BLaER1 treated with 17β-estradiol and CSF1 and Interleukin-3, amounts not matched to agents 10 nM and 100 nM (cell line): ENCODE measurements around the gene AGO4.
"Not testable (repeated sequence)": the region's sequence is repeated elsewhere in the genome, so short reads cannot be mapped to it uniquely, and the experiment has no call there.

Experiments used
- H3K27ac ChIP-seq, 11 experiments: shearing (Covaris generic); formaldehyde crosslinking; 2 replicates each; pipeline ENCODE4 v1.8.1; 2022
- H3K27me3 ChIP-seq, 11 experiments: shearing (Covaris generic); formaldehyde crosslinking; 2 replicates each; pipeline ENCODE4 v1.8.1; 2022
- H3K36me3 ChIP-seq, 11 experiments: shearing (Covaris generic); formaldehyde crosslinking; 2 replicates each; pipeline ENCODE4 v1.8.1; 2022
- H3K4me1 ChIP-seq, 10 experiments: shearing (Covaris generic); formaldehyde crosslinking; 2 replicates each; pipeline ENCODE4 v1.8.1; 2022
- H3K4me2 ChIP-seq, 11 experiments: shearing (Covaris generic); formaldehyde crosslinking; 2 replicates each; pipeline ENCODE4 v1.8.1; 2022
- H3K4me3 ChIP-seq, 10 experiments: shearing (Covaris generic); formaldehyde crosslinking; 2 replicates each; pipeline ENCODE4 v1.8.1; 2022
- H3K9ac ChIP-seq, 11 experiments: shearing (Covaris generic); formaldehyde crosslinking; 2 replicates each; pipeline ENCODE4 v1.8.1; 2022
- H3K9me3 ChIP-seq, 11 experiments: shearing (Covaris generic); formaldehyde crosslinking; replicated peaks in 1 of 11; 2 replicates each; pipeline ENCODE4 v1.8.1; 2022
- H4K20me1 ChIP-seq, 11 experiments: shearing (Covaris generic); formaldehyde crosslinking; 2 replicates each; pipeline ENCODE4 v1.8.1; 2022
- Cebpa-rat ChIP-seq, 11 experiments: shearing (Covaris generic); IDR thresholded peaks; 2 replicates each; pipeline ENCODE4 v1.8.1; 2022

Gene AGO4

GRCh38 chr1:35808450-35809113 lies 766 bp downstream of the AGO4 start:
- H3K9me3 ChIP-seq: no peaks in the 10 kb centered on the region
- no peaks in the 10 kb centered on the region for H3K27me3 ChIP-seq
- H3K36me3 ChIP-seq: peaks cover 0 to 13% (median 3%) of the 10 kb centered on the region in 11 experiments; a peak in 6 of 22 replicates
- peaks cover 53 to 83% (median 69%) of the 10 kb centered on the region in 10 experiments for H3K4me1 ChIP-seq
- peak overlapping the region; percentile 83 to 99 (median 90) for H3K4me2 ChIP-seq
- peaks cover 0 to 24% (median 0%) of the 10 kb centered on the region in 11 experiments; a peak in 5 of 22 replicates for H4K20me1 ChIP-seq
- H3K4me3 ChIP-seq: peak overlapping the region; percentile 81 to 99 (median 97)
- TF ChIP-seq Cebpa-rat (IDR thresholded peaks at IDR 0.05): no peak
- H3K27ac ChIP-seq: peak overlapping the region; percentile 92 to 100 (median 98)
- H3K9ac ChIP-seq: peak overlapping the region; percentile 97 to 100 (median 99)

- Histone ChIP-seq H3K27me3 (no peaks in the 10 kb centered on the region), H3K27ac (peak overlapping the region; percentile 92 to 100 (median 98)), H3K4me2 (peak overlapping the region; percentile 83 to 99 (median 90)), H3K9ac (peak overlapping the region; percentile 97 to 100 (median 99)), H3K9me3 (no peaks in the 10 kb centered on the region), H3K4me1 (peaks cover 45 to 79% (median 65%) of the 10 kb centered on the region in 10 experiments), H3K36me3 (peaks cover 0 to 16% (median 3%) of the 10 kb centered on the region in 11 experiments; a peak in 6 of 22 replicates), H4K20me1 (peaks cover 0 to 30% (median 0%) of the 10 kb centered on the region in 11 experiments; a peak in 5 of 22 replicates), H3K4me3 (peak overlapping the region; percentile 81 to 99 (median 97))
- no peak for TF ChIP-seq Cebpa-rat (IDR thresholded peaks at IDR 0.05)
Observed at GRCh38 chr1:35809114-35810095, 1.6 kb downstream of the AGO4 start.

- H3K9me3 ChIP-seq: no peaks in the 10 kb centered on the region
- no peak for TF ChIP-seq Cebpa-rat (IDR thresholded peaks at IDR 0.05)
- H3K4me1 ChIP-seq: peaks cover 36 to 70% (median 56%) of the 10 kb centered on the region in 10 experiments
- peak overlapping the region in 5 of 10 experiments; percentile 81 to 97 (median 95); a peak in 9 of 20 replicates for H3K4me3 ChIP-seq
- no peaks in the 10 kb centered on the region for H3K27me3 ChIP-seq
- H3K27ac ChIP-seq: peak overlapping the region in 5 of 11 experiments; percentile 28 to 100 (median 99); a peak in 9 of 22 replicates
- H3K9ac ChIP-seq: peak overlapping the region in 6 of 11 experiments; percentile 28 to 100 (median 100); a peak in 11 of 22 replicates
- H3K36me3 ChIP-seq: peaks cover 0 to 24% (median 6%) of the 10 kb centered on the region in 11 experiments; a peak in 9 of 22 replicates
- peaks cover 0 to 39% (median 0%) of the 10 kb centered on the region in 11 experiments; a peak in 9 of 22 replicates for H4K20me1 ChIP-seq
- H3K4me2 ChIP-seq: peak overlapping the region; percentile 83 to 99 (median 90)
Observed at GRCh38 chr1:35810096-35810881, 2.5 kb downstream of the AGO4 start.

GRCh38 chr1:35812754-35813153 lies 4.9 kb downstream of the AGO4 start:
- Histone ChIP-seq H3K4me1 (peaks cover 25 to 46% (median 38%) of the 10 kb centered on the region in 10 experiments), H3K36me3 (peaks cover 0 to 47% (median 24%) of the 10 kb centered on the region in 11 experiments; a peak in 10 of 22 replicates), H3K4me2 (0 out of 22 replicates have a peak overlapping the region, but pooled peaks of 1 of the 11 experiments have one; percentile 23), H4K20me1 (peaks cover 0 to 63% (median 0%) of the 10 kb centered on the region in 11 experiments; a peak in 9 of 22 replicates)
- not testable (repeated sequence) for H3K9me3 ChIP-seq, H3K27ac ChIP-seq, H3K27me3 ChIP-seq, H3K4me3 ChIP-seq, H3K9ac ChIP-seq

- H3K4me3 ChIP-seq: no peak overlapping the region
- no peak for TF ChIP-seq Cebpa-rat (IDR thresholded peaks at IDR 0.05)
- no peaks in the 10 kb centered on the region for H3K27me3 ChIP-seq
- no peak overlapping the region for H3K27ac ChIP-seq
- H3K4me1 ChIP-seq: peaks cover 0 to 4% (median 0%) of the 10 kb centered on the region in 10 experiments; a peak in 3 of 20 replicates
- H3K4me2 ChIP-seq: no peak overlapping the region
- H3K9me3 ChIP-seq: no peaks in the 10 kb centered on the region
- H4K20me1 ChIP-seq: peaks cover 0 to 55% (median 0%) of the 10 kb centered on the region in 11 experiments; a peak in 6 of 22 replicates
- peaks cover 60 to 91% (median 77%) of the 10 kb centered on the region in 11 experiments for H3K36me3 ChIP-seq
- H3K9ac ChIP-seq: no peak overlapping the region
Observed at GRCh38 chr1:35825255-35825654, 17.4 kb downstream of the AGO4 start.

GRCh38 chr1:35832276-35832905 lies 24.6 kb downstream of the AGO4 start:
- peaks cover 96 to 100% (median 98%) of the 10 kb centered on the region in 11 experiments for H3K36me3 ChIP-seq
- peaks cover 8 to 21% (median 15%) of the 10 kb centered on the region in 11 experiments; a peak in 20 of 22 replicates for H3K9me3 ChIP-seq
- H3K4me3 ChIP-seq: no peak overlapping the region
- no peak for TF ChIP-seq Cebpa-rat (IDR thresholded peaks at IDR 0.05)
- H3K4me1 ChIP-seq: peaks cover 0 to 14% (median under 1%) of the 10 kb centered on the region in 10 experiments; a peak in 8 of 20 replicates
- H4K20me1 ChIP-seq: no peaks in the 10 kb centered on the region
- H3K27ac ChIP-seq: no peak overlapping the region
- H3K4me2 ChIP-seq: no peak overlapping the region
- no peaks in the 10 kb centered on the region for H3K27me3 ChIP-seq
- H3K9ac ChIP-seq: no peak overlapping the region

GRCh38 chr1:35833395-35833794 lies 25.6 kb downstream of the AGO4 start:
- H3K4me1 ChIP-seq: peaks cover 0 to 24% (median 8%) of the 10 kb centered on the region in 10 experiments; a peak in 13 of 20 replicates
- no peak overlapping the region for H3K9ac ChIP-seq
- no peaks in the 10 kb centered on the region for H3K27me3 ChIP-seq
- H4K20me1 ChIP-seq: no peaks in the 10 kb centered on the region
- H3K9me3 ChIP-seq: peaks cover 8 to 21% (median 15%) of the 10 kb centered on the region in 11 experiments; a peak in 20 of 22 replicates
- no peak for TF ChIP-seq Cebpa-rat (IDR thresholded peaks at IDR 0.05)
- no peak overlapping the region for H3K4me2 ChIP-seq
- no peak overlapping the region for H3K27ac ChIP-seq
- no peak overlapping the region for H3K4me3 ChIP-seq
- H3K36me3 ChIP-seq: peaks cover 95 to 100% (median 98%) of the 10 kb centered on the region in 11 experiments
